ENCODE results near the gene SH3RF3. TPM values are rescaled to one million over a fixed set of nuclear protein-coding genes. Genes with fewer than 3 reads are reported as not detected.

Gene SH3RF3
- total RNA-seq, 4 donors from 2014 or later: 2.8 to 5.7 (median 3.0) TPM

- in situ Hi-C loops (cut with MboI; ENCODE audit: low sequenced_read_pairs in 4 of 4) (no loop called here), intact Hi-C loops (cut with DNase I; ENCODE audit: low total_unique reads) (no loop called here)
- no peak overlapping the region for H3K4me3 ChIP-seq
- no peak for TF ChIP-seq POLR2A (IDR thresholded peaks at IDR 0.05)
- TF ChIP-seq CTCF (IDR thresholded peaks at IDR 0.05 in 4 of 5, conservative IDR thresholded peaks at IDR 0.05 in 1 of 5): no peak
- DNase-seq: peak in 1 of 2 donors; percentile 4
- no peaks in the 10 kb centered on the region for H3K4me1 ChIP-seq
- H3K9me3 ChIP-seq: no peaks in the 10 kb centered on the region
- H3K36me3 ChIP-seq: no peaks in the 10 kb centered on the region
- ATAC-seq: no peak
- H3K27me3 ChIP-seq: no peaks in the 10 kb centered on the region
- H3K27ac ChIP-seq: no peak overlapping the region
Measured at GRCh38 chr2:109527079-109527478, 398.1 kb downstream of the SH3RF3 start.

GRCh38 chr2:109527846-109528705 is 399.1 kb downstream of the SH3RF3 start:
- intact Hi-C loops (cut with DNase I; ENCODE audit: low total_unique reads): no loop called here
- peak in 1 of 2 donors; percentile 4 for DNase-seq
- TF ChIP-seq CTCF (IDR thresholded peaks at IDR 0.05 in 4 of 5, conservative IDR thresholded peaks at IDR 0.05 in 1 of 5): no peak
- TF ChIP-seq POLR2A (IDR thresholded peaks at IDR 0.05): no peak
- no peak for ATAC-seq
- Histone ChIP-seq H3K4me3 (no peak overlapping the region), H3K36me3 (no peaks in the 10 kb centered on the region), H3K27ac (no peak overlapping the region), H3K27me3 (no peaks in the 10 kb centered on the region), H3K4me1 (no peaks in the 10 kb centered on the region), H3K9me3 (no peaks in the 10 kb centered on the region)
- in situ Hi-C loops (cut with MboI; ENCODE audit: low sequenced_read_pairs in 4 of 4): no loop called here

GRCh38 chr2:109528811-109529501 is 400.0 kb downstream of the SH3RF3 start:
- ATAC-seq: no peak
- DNase-seq: no peak

More at GRCh38 chr2:109528811-109529501, 400.0 kb downstream of the SH3RF3 start:
- Histone ChIP-seq H3K9me3 (no peaks in the 10 kb centered on the region), H3K4me1 (no peaks in the 10 kb centered on the region), H3K4me3 (no peak overlapping the region), H3K36me3 (no peaks in the 10 kb centered on the region), H3K27ac (no peak overlapping the region), H3K27me3 (no peaks in the 10 kb centered on the region)
- in situ Hi-C loops (cut with MboI; ENCODE audit: low sequenced_read_pairs in 4 of 4): no loop called here
- intact Hi-C loops (cut with DNase I; ENCODE audit: low total_unique reads): no loop called here
- TF ChIP-seq POLR2A (IDR thresholded peaks at IDR 0.05): no peak
- no peak for TF ChIP-seq CTCF (IDR thresholded peaks at IDR 0.05 in 4 of 5, conservative IDR thresholded peaks at IDR 0.05 in 1 of 5)
